Gastrocnemius medialis (tissue), 4 donors: Measurements from ENCODE around the gene ZBTB7C. TPM values are rescaled to one million over a fixed set of nuclear protein-coding genes. Genes with fewer than 3 reads are reported as not detected.

Experiments
- ATAC-seq, 2 donors: fragments of 150-250 bp; one replicate each; pipeline ENCODE4 v1.9.1; 2016
- DNase-seq, 2 donors: peaks; one replicate each; pipeline ENCODE4 v3.0.0-alpha.2; 2019
- H3K27ac ChIP-seq, 4 donors: fragments of 200-600 bp; sonication (generic); 1 replicate in 1 of 4; 2 replicates in 3 of 4; pipeline ENCODE4 v1.5.1; 2016 to 2018; ENCODE audit warnings: mild to moderate bottlenecking in 2 of 4, moderate library complexity in 1 of 4
- H3K27me3 ChIP-seq, 3 donors: fragments of 200-600 bp; sonication (generic) in 2 of 3; 1 replicate in 1 of 3; 2 replicates in 2 of 3; pipeline versions ENCODE4 v1.5.1 to v1.6.0; 2016 to 2019; ENCODE audit warnings: mild to moderate bottlenecking in 1 of 3, moderate library complexity in 1 of 3
- H3K36me3 ChIP-seq, 2 donors: fragments of 200-600 bp; sonication (generic) in 1 of 2; one replicate each; pipeline ENCODE4 v1.5.1; 2017 to 2018
- H3K4me1 ChIP-seq, 2 donors: fragments of 200-600 bp; sonication (generic) in 1 of 2; one replicate each; pipeline ENCODE4 v1.5.1; 2016 to 2017; ENCODE audit warnings: mild to moderate bottlenecking in 2 of 2
- H3K4me3 ChIP-seq, 4 donors: fragments of 200-600 bp; sonication (generic) in 3 of 4; 1 replicate in 1 of 4; 2 replicates in 3 of 4; pipeline ENCODE4 v1.5.1; 2016 to 2019; ENCODE audit warnings: mild to moderate bottlenecking in 2 of 4
- H3K9me3 ChIP-seq, 3 donors: fragments of 200-600 bp; sonication (generic) in 2 of 3; 1 replicate in 1 of 3; 2 replicates in 2 of 3; pipeline ENCODE4 v1.5.1; 2016 to 2019
- CTCF ChIP-seq, 5 experiments: fragments of 450-650 bp in 3 of 5; fragments of 200-600 bp in 2 of 5; sonication (generic) in 2 of 5; IDR thresholded peaks in 4 of 5; conservative IDR thresholded peaks in 1 of 5; 1 replicate in 4 of 5; 2 replicates in 1 of 5; pipeline ENCODE4 v1.5.1; 2016 to 2019; ENCODE audit warnings: antibody characterized with exemption in 5 of 5, mild to moderate bottlenecking in 3 of 5, moderate library complexity in 3 of 5
- POLR2A ChIP-seq, 2 donors: fragments of 450-650 bp; IDR thresholded peaks; one replicate each; pipeline ENCODE4 v1.6.1; 2017; ENCODE audit warnings: antibody characterized with exemption in 2 of 2, mild to moderate bottlenecking in 2 of 2, moderate library complexity in 2 of 2
- in situ Hi-C, 4 donors: fragments of 200-750 bp; cut with MboI; loops; one replicate each; pipeline versions ENCODE4 v1.15.0 to v1.8.0; 2017; ENCODE audit warnings: low sequenced_read_pairs in 4 of 4
- intact Hi-C: fragments of 100-400 bp; cut with DNase I; formaldehyde crosslinking; loops from one replicate; pipeline ENCODE4 v1.15.1; 2023; ENCODE audit warnings: low total_unique reads
- total RNA-seq, 4 donors: library from RNA; depleted of rRNA; stranded (reverse); fragments of >200 nt; gene quantifications; one replicate each; pipeline versions ENCODE4 v1.1.0 to v1.2.3, GENCODE V29; 2016

Gene ZBTB7C
- total RNA-seq, 4 donors from 2014 or later = 0.53 to 12.3 (median 1.1) TPM

- no peak overlapping the region for H3K27ac ChIP-seq
- H3K9me3 ChIP-seq = no peaks in the 10 kb centered on the region
- H3K27me3 ChIP-seq = no peaks in the 10 kb centered on the region
- no peaks in the 10 kb centered on the region for H3K4me1 ChIP-seq
- H3K36me3 ChIP-seq = no peaks in the 10 kb centered on the region
- no peak for ATAC-seq
- in situ Hi-C loops (no loop called here), intact Hi-C loops (no loop called here)
- no peak overlapping the region for H3K4me3 ChIP-seq
- TF ChIP-seq CTCF (IDR thresholded peaks at IDR 0.05 in 4 of 5, conservative IDR thresholded peaks at IDR 0.05 in 1 of 5) (no peak), POLR2A (IDR thresholded peaks at IDR 0.05) (no peak)
- no peak for DNase-seq
Measured at GRCh38 chr18:48326901-48327675, 82.1 kb downstream of the ZBTB7C start.

- TF ChIP-seq CTCF (IDR thresholded peaks at IDR 0.05 in 4 of 5, conservative IDR thresholded peaks at IDR 0.05 in 1 of 5) = no peak
- no peak for TF ChIP-seq POLR2A (IDR thresholded peaks at IDR 0.05)
Measured at GRCh38 chr18:48325115-48325665, 84.0 kb downstream of the ZBTB7C start.

GRCh38 chr18:48324651-48325050, 84.5 kb downstream of the ZBTB7C start:
- DNase-seq (no peak), ATAC-seq (no peak)
- Histone ChIP-seq H3K4me1 (no peaks in the 10 kb centered on the region), H3K27me3 (no peaks in the 10 kb centered on the region), H3K36me3 (no peaks in the 10 kb centered on the region), H3K27ac (no peak overlapping the region), H3K9me3 (no peaks in the 10 kb centered on the region), H3K4me3 (no peak overlapping the region)
- in situ Hi-C loops (no loop called here), intact Hi-C loops (no loop called here)
- TF ChIP-seq POLR2A (IDR thresholded peaks at IDR 0.05) = no peak
- no peak for TF ChIP-seq CTCF (IDR thresholded peaks at IDR 0.05 in 4 of 5, conservative IDR thresholded peaks at IDR 0.05 in 1 of 5)

More at GRCh38 chr18:48325115-48325665, 84.0 kb downstream of the ZBTB7C start:
- H3K4me3 ChIP-seq = no peak overlapping the region
- no peaks in the 10 kb centered on the region for H3K9me3 ChIP-seq
- no peaks in the 10 kb centered on the region for H3K27me3 ChIP-seq
- no peak for DNase-seq
- no peak for ATAC-seq
- intact Hi-C loops (no loop called here), in situ Hi-C loops (no loop called here)
- no peak overlapping the region for H3K27ac ChIP-seq
- H3K36me3 ChIP-seq = no peaks in the 10 kb centered on the region
- no peaks in the 10 kb centered on the region for H3K4me1 ChIP-seq

DNA sequence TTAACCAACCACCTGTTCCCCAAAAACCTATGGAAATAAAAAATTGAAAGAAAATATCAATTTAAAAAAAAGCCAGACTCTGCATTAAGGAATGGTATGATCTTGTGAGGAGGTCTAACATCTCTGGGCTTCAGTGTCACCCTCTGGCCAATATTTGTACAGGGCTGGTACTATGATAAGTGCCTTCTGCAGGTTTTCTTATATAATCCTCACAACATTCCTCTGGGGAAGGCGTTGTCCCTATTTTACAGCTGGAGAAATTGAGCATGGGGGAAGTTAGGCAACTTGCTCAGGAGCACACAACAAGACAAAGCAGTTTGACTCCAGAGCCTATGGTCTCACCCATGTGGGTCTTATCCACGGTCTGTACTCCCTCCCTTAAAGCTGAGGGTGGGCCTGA, 86.0 kb downstream of the ZBTB7C start:
- DNase-seq = no peak
- Histone ChIP-seq H3K4me1 (no peaks in the 10 kb centered on the region), H3K36me3 (no peaks in the 10 kb centered on the region), H3K27ac (no peak overlapping the region), H3K4me3 (no peak overlapping the region), H3K27me3 (no peaks in the 10 kb centered on the region), H3K9me3 (no peaks in the 10 kb centered on the region)
- no peak for TF ChIP-seq CTCF (IDR thresholded peaks at IDR 0.05 in 4 of 5, conservative IDR thresholded peaks at IDR 0.05 in 1 of 5)
- TF ChIP-seq POLR2A (IDR thresholded peaks at IDR 0.05) = no peak
- in situ Hi-C loops (no loop called here), intact Hi-C loops (no loop called here)
- ATAC-seq = no peak
